GM18858 (cell line): ENCODE measurements around the gene AKR1C1.
"Not testable (repeated sequence)": the region's sequence is repeated elsewhere in the genome, so short reads cannot be mapped to it uniquely, and the experiment has no call there.

ENCODE experiments used
- ATAC-seq: cut with Tn5 transposase; IDR thresholded peaks from one replicate; pipeline ENCODE4 v1.9.1; 2021; ENCODE audit not compliant: unreplicated experiment

The AKR1C1 gene

DNA sequence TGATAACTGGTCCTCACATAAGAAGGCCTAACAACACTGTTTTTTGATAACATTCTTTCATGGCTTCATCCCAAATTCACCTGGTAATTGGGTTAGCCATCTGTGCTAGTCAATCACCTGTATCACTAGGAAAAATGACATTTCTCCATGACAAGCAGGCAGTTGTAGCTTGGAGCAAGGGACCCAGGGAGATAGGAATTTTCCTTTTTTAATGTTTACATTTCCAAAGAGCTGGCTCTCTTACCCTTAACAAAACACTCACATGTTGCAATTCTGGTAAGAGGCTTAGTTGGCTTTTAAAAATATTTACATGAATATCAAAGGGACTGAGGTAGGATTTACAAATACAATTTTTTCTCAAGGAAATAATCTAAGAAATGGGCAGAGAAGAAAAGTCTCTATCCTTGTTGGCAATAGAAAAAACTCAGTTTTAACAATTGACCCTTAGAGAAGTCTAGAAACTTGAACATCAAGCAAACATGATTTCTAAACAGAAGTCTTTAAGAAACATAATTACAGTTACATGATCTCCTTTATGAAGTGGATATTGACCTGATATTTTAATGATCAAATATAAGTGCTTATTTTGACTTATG is 16.1 kb upstream of the AKR1C1 start:
- no peak for ATAC-seq

- no peak for ATAC-seq
Measured at GRCh38 chr10:4947635-4948596, 15.3 kb upstream of the AKR1C1 start.

- ATAC-seq, result not testable (repeated sequence)
Measured at GRCh38 chr10:4951512-4952162, 11.6 kb upstream of the AKR1C1 start.

GRCh38 chr10:4953405-4953804 is 9.8 kb upstream of the AKR1C1 start:
- ATAC-seq, result no peak

GRCh38 chr10:4956088-4956487 is 7.1 kb upstream of the AKR1C1 start:
- not testable (repeated sequence) for ATAC-seq

- ATAC-seq, result not testable (repeated sequence)
Measured at GRCh38 chr10:4956955-4957645, 6.1 kb upstream of the AKR1C1 start.

GRCh38 chr10:4961558-4961957 is 1.7 kb upstream of the AKR1C1 start:
- ATAC-seq, result not testable (repeated sequence)

- not testable (repeated sequence) for ATAC-seq
Measured at GRCh38 chr10:4962308-4962707, 907 bp upstream of the AKR1C1 start.

DNA sequence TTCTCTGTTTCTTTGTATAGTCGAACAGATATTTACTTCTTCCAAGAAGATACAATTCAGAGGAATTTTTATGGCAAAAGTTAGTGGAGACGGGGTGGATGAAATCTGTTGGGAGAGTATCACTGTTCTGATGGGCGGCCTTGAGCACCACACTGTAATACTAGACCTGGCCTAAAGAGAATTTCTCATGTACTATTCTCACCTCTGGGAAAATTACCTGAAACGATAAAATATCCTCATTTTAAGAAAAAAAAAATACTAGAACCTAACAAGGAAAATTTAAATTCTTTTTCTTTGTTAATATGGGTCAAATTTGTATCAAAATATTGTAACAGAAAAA is 570 bp downstream of the AKR1C1 start:
- not testable (repeated sequence) for ATAC-seq

- ATAC-seq, result not testable (repeated sequence)
Measured at GRCh38 chr10:4965763-4966162, 2.5 kb downstream of the AKR1C1 start.

- ATAC-seq, result not testable (repeated sequence)
Measured at GRCh38 chr10:4967189-4967588, 4.0 kb downstream of the AKR1C1 start.

- not testable (repeated sequence) for ATAC-seq
Measured at GRCh38 chr10:4969289-4969688, 6.1 kb downstream of the AKR1C1 start.

GRCh38 chr10:4970362-4970761 is 7.1 kb downstream of the AKR1C1 start:
- not testable (repeated sequence) for ATAC-seq

GRCh38 chr10:4972369-4973142 is 9.3 kb downstream of the AKR1C1 start:
- ATAC-seq, result not testable (repeated sequence)

- not testable (repeated sequence) for ATAC-seq
Measured at GRCh38 chr10:4973294-4973693, 10.1 kb downstream of the AKR1C1 start.

- ATAC-seq, result not testable (repeated sequence)
Measured at GRCh38 chr10:4974400-4974799, 11.2 kb downstream of the AKR1C1 start.

GRCh38 chr10:4977025-4977424 is 13.8 kb downstream of the AKR1C1 start:
- ATAC-seq, result no peak

DNA sequence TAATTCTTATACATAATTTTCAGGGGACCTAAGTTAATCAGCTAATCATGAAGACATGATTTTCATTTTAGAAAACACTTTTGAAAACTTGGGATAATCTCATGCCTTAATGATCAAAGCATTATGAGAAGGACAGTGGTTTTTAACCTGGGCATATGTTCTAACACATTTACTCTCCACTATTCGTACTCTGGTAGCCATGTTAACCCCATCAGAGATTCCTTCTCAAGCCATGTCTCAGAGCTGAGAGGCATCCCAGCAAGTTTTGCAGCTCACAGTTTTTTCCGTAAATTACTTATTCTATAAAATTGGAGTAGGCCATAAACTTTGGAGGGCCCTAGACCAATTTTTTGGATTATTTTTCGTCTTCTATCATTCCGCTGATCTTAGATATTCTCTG is 15.7 kb downstream of the AKR1C1 start:
- ATAC-seq, result no peak

- ATAC-seq, result no peak
Measured at GRCh38 chr10:4980793-4981192, 17.6 kb downstream of the AKR1C1 start.

DNA sequence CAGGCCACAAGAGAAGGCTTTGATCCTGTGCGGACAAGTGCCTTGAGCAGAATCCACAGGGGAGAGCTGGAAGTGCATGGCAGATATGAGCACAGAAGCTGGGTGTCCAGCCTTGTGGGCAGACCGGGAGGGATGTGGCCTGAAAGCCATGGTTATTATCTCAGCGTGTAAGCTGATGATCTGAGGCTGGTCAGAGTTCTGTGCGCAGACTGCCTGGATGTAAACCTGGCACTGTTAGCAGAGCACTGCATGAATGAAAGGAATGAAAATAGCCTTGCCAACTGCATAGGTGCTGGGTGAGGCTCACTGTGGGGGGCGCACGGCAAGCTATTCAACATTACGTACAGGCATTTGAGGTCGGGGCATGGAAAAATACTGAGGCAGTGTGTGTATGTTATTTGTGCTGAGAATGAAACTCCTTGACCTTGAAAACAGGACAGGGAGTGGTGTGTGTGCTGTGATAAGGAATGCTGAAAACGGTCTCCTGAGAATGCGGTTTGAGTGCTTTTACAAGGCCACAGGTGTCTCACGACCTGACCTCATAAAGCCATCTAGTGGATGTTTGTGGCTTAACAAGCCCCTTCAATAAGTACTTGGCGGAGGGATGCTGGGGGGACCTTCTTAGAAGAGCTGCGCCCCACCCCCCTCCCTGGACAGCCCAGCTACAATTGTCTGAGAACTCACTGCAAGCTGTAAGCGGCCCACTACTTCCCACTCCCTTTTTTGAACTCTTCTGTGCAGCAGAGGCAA is 18.7 kb downstream of the AKR1C1 start:
- no peak for ATAC-seq
